ENCODE data around the gene STK32B. TPM values are rescaled to one million over a fixed set of nuclear protein-coding genes. Genes with fewer than 3 reads are reported as not detected.

The STK32B gene
- total and polyA plus RNA-seq, 9 of the 15 experiments (the other 6 are each of a cell fraction or from before 2014, with no cell fraction given) = 0.03 to 0.20 (median 0.07) TPM; not detected in 2

- Histone ChIP-seq H3K79me2 (ENCODE audit: control insufficient read depth, insufficient read depth, low read length) (no peaks in the 10 kb centered on the region), H3K36me3 (ENCODE audit: control insufficient read depth, insufficient read depth, low read length) (no peaks in the 10 kb centered on the region), H3K27ac (ENCODE audit: extremely low read depth, low read depth, low read length) (no peak overlapping the region), H2AFZ (ENCODE audit: low read depth, low read length) (no peak overlapping the region), H3K9ac (ENCODE audit: insufficient read depth in 1 of 2, low read depth in 2 of 2, low read length in 2 of 2) (no peak overlapping the region), H3K9me1 (ENCODE audit: control insufficient read depth, insufficient read depth, low read length) (no peaks in the 10 kb centered on the region), H4K20me1 (replicated peaks; ENCODE audit: control insufficient read depth, insufficient read depth, low read length) (no peaks in the 10 kb centered on the region), H3K27me3 (ENCODE audit: control insufficient read depth in 2 of 2, insufficient read depth in 2 of 2, low read length in 2 of 2) (no peaks in the 10 kb centered on the region), H3K4me1 (replicated peaks in 1 of 2; ENCODE audit: control insufficient read depth in 2 of 2, insufficient read depth in 2 of 2, low read length in 2 of 2) (no peaks in the 10 kb centered on the region), H3K4me3 (no peak overlapping the region), H3K9me3 (replicated peaks; ENCODE audit: control insufficient read depth, insufficient read depth, low read depth, low read length) (no peaks in the 10 kb centered on the region), H3K4me2 (ENCODE audit: insufficient read depth, low read length) (no peak overlapping the region)
- ChIA-PET CTCF (ENCODE audit: low intra/inter-chr PET ratio) (no interaction called here), POLR2A (no interaction called here)
- DNase-seq (ENCODE audit: extremely low read depth in 1 of 4, low spot score in 3 of 4) (no peak), ATAC-seq (no peak), FAIRE-seq (no peak)
- no peak for TF ChIP-seq PCBP1 (IDR thresholded peaks at IDR 0.05; ENCODE audit: low read depth, low read length, poor library complexity, severe bottlenecking)
- TF ChIP-seq HEY1 (CRISPR knock-in tag; IDR thresholded peaks at IDR 0.05; ENCODE audit: borderline replicate concordance) = no peak
- TF ChIP-seq, protein P1, sequence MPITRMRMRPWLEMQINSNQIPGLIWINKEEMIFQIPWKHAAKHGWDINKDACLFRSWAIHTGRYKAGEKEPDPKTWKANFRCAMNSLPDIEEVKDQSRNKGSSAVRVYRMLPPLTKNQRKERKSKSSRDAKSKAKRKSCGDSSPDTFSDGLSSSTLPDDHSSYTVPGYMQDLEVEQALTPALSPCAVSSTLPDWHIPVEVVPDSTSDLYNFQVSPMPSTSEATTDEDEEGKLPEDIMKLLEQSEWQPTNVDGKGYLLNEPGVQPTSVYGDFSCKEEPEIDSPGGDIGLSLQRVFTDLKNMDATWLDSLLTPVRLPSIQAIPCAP (CRISPR knock-in tag; IDR thresholded peaks at IDR 0.05; ENCODE audit: borderline replicate concordance) = no peak
- no peak for TF ChIP-seq KDM4B (IDR thresholded peaks at IDR 0.05; ENCODE audit: borderline replicate concordance in 2 of 2, low read depth in 1 of 2)
- TF ChIP-seq MAFK (IDR thresholded peaks at IDR 0.05; ENCODE audit: low read length) = no peak
- TF ChIP-seq HDAC1 (IDR thresholded peaks at IDR 0.05) = no peak
- TF ChIP-seq, protein P2, sequence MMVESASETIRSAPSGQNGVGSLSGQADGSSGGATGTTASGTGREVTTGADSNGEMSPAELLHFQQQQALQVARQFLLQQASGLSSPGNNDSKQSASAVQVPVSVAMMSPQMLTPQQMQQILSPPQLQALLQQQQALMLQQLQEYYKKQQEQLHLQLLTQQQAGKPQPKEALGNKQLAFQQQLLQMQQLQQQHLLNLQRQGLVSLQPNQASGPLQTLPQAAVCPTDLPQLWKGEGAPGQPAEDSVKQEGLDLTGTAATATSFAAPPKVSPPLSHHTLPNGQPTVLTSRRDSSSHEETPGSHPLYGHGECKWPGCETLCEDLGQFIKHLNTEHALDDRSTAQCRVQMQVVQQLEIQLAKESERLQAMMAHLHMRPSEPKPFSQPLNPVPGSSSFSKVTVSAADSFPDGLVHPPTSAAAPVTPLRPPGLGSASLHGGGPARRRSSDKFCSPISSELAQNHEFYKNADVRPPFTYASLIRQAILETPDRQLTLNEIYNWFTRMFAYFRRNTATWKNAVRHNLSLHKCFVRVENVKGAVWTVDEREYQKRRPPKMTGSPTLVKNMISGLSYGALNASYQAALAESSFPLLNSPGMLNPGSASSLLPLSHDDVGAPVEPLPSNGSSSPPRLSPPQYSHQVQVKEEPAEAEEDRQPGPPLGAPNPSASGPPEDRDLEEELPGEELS (CRISPR knock-in tag; IDR thresholded peaks at IDR 0.05; ENCODE audit: borderline replicate concordance) = no peak
- TF ChIP-seq SIN3B (IDR thresholded peaks at IDR 0.05; ENCODE audit: low read depth) = no peak
- TF ChIP-seq, protein P3, sequence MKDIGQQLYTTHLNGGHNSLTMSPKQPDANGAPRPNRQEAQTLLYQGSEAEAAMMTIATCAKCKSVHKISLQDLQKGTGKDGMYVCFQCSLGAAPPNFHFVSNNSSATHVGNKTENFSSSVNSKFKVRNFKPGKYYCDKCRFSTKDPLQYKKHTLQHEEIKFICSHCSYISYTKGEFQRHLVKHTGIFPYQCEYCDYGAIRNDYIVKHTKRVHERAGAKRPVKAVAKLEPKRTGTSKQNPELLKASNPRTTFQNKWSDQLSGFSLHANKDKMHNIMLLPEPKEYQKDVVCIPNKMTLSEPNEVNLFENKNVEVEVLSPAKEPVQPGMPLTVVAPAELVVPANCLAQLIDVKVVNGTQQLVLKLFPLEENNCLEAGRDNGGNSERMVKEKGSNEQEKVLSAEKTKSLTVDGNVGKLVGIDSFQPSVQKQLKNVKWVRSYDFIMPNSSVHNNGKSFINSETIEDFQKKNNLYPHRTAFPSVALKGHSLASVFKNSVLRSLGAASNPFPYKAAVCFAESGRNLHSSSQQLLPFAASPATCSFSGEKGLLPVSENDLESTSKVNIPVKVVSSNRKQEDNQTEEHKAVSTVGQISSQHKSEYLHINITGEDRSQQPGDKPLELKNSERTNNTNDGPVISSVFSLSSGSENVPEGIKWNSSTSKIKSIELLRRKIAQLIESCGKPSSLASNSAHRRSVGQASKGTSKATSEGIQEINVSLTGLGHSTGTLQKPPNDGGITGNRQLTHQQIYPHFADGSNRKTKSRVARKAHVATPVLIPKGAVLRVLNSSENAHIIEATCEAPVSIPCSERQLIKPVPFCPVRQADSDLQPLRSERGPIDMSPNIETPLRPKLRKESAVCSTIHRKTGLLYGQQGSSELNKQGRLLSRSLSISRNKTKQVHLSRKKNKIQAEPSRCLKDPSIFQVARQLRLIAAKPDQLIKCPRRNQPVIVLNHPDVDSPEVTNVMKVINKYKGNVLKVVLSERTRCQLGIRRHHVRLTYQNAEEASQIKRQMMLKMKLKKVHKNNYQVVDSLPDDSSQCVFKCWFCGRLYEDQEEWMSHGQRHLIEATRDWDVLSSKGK (CRISPR knock-in tag; IDR thresholded peaks at IDR 0.05) = no peak
- TF ChIP-seq XRCC4 (IDR thresholded peaks at IDR 0.05; ENCODE audit: extremely low read depth, insufficient read depth, insufficient read length) = no peak
- TF ChIP-seq SAP30 (IDR thresholded peaks at IDR 0.05; ENCODE audit: borderline replicate concordance, insufficient read depth, low read depth, low read length, poor library complexity, severe bottlenecking) = no peak
- TF ChIP-seq PHB2 (IDR thresholded peaks at IDR 0.05; ENCODE audit: low read depth) = no peak
- no peak for TF ChIP-seq ZC3H11A (IDR thresholded peaks at IDR 0.05; ENCODE audit: low read depth, low read length)
- 0% methylated on average over 6 of the region's 6 CpGs for WGBS (ENCODE audit: insufficient coverage, low coverage, missing lambda C conversion rate)
- intact Hi-C loops (cut with micrococcal nuclease) (no loop called here), in situ Hi-C loops (cut with MboI) (no loop called here)
- no TSS peak for BruUV-seq (replicated peaks)
These were observed 290.2 kb downstream of the STK32B start for GRCh38 chr4:5341526-5341925.
